GM11168 (cell line): Measurements from ENCODE around the gene QSER1.
"Not testable (repeated sequence)": the region's sequence is repeated elsewhere in the genome, so short reads cannot be mapped to it uniquely, and the experiment has no call there.

Experiments used
- in situ Hi-C: fragments of 300-500 bp; cut with MboI; formaldehyde crosslinking; loops from one replicate; pipeline ENCODE4 v1.12.0; 2022; ENCODE audit warnings: low sequenced_read_pairs; ENCODE audit not compliant: unreplicated experiment

QSER1 gene

GRCh38 chr11:32921204-32921603 is 28.6 kb downstream of the QSER1 start:
- in situ Hi-C loops: no loop called here

- in situ Hi-C loops: no loop called here
These were observed 39.0 kb downstream of the QSER1 start for GRCh38 chr11:32931606-32932005.

GRCh38 chr11:32932196-32932595 is 39.6 kb downstream of the QSER1 start:
- in situ Hi-C loops: no loop called here

GRCh38 chr11:32935462-32936029 is 42.9 kb downstream of the QSER1 start:
- in situ Hi-C loops: no loop called here

GRCh38 chr11:32936178-32936577 is 43.6 kb downstream of the QSER1 start:
- in situ Hi-C loops: not testable (repeated sequence)

GRCh38 chr11:32937283-32937682 is 44.7 kb downstream of the QSER1 start:
- in situ Hi-C loops: not testable (repeated sequence)

GRCh38 chr11:32939046-32939445 is 46.4 kb downstream of the QSER1 start:
- in situ Hi-C loops: no loop called here

- in situ Hi-C loops: no loop called here
These were observed 47.3 kb downstream of the QSER1 start for GRCh38 chr11:32939866-32940265.

GRCh38 chr11:32940865-32941264 is 48.3 kb downstream of the QSER1 start:
- in situ Hi-C loops: no loop called here

- in situ Hi-C loops: no loop called here
These were observed 55.4 kb downstream of the QSER1 start for GRCh38 chr11:32947978-32948377.

- in situ Hi-C loops: no loop called here
These were observed 57.1 kb downstream of the QSER1 start for GRCh38 chr11:32949739-32950138.

- in situ Hi-C loops: no loop called here
These were observed 59.8 kb downstream of the QSER1 start for GRCh38 chr11:32952421-32952820.

GRCh38 chr11:32953700-32954099 is 61.1 kb downstream of the QSER1 start:
- in situ Hi-C loops: no loop called here

GRCh38 chr11:32960553-32961164 is 68.0 kb downstream of the QSER1 start:
- in situ Hi-C loops: loop anchor here (10.0 kb wide), 1 partner anchor 104 kb away; no protein-coding TSS in a partner anchor

- in situ Hi-C loops: loop anchor here (10.0 kb wide), 1 partner anchor 103 kb away; no protein-coding TSS in a partner anchor
These were observed 69.4 kb downstream of the QSER1 start for GRCh38 chr11:32962016-32962415.

- in situ Hi-C loops: loop anchor here (10.0 kb wide), 1 partner anchor 101 kb away; no protein-coding TSS in a partner anchor
These were observed 71.1 kb downstream of the QSER1 start for GRCh38 chr11:32963721-32964120.

- in situ Hi-C loops: loop anchor here (10.0 kb wide), 1 partner anchor 96 kb away; no protein-coding TSS in a partner anchor
These were observed 75.9 kb downstream of the QSER1 start for GRCh38 chr11:32968541-32968940.

- in situ Hi-C loops: not testable (repeated sequence)
These were observed 79.6 kb downstream of the QSER1 start for GRCh38 chr11:32972233-32972632.

- in situ Hi-C loops: no loop called here
These were observed 80.2 kb downstream of the QSER1 start for GRCh38 chr11:32972781-32973180.

- in situ Hi-C loops: no loop called here
These were observed 90.0 kb downstream of the QSER1 start for GRCh38 chr11:32982626-32983025.

GRCh38 chr11:32983506-32983905 is 90.9 kb downstream of the QSER1 start:
- in situ Hi-C loops: no loop called here

GRCh38 chr11:32985600-32985999 is 93.0 kb downstream of the QSER1 start:
- in situ Hi-C loops: no loop called here
